CD4-positive, alpha-beta T cell (primary cell): ENCODE measurements around the gene QDPR. TPM values are rescaled to one million over a fixed set of nuclear protein-coding genes. Genes with fewer than 3 reads are reported as not detected.

ENCODE experiments used
- ATAC-seq: fragments of 200-7000 bp; cut with Tn5 transposase; one replicate; pipeline ENCODE4 v1.10.0; 2022; ENCODE audit warnings: mild to moderate bottlenecking; ENCODE audit not compliant: poor library complexity
- CTCF ChIA-PET: fragments of 350-600 bp; sonication (Branson Sonifier 250); formaldehyde crosslinking; loops from one replicate; lab custom pipeline; 2021; ENCODE audit warnings: antibody characterized with exemption, inconsistent platforms; lab: Charles Lee
- POLR2A ChIA-PET: fragments of 350-600 bp; sonication (Branson Sonifier 250); formaldehyde crosslinking; loops from one replicate; lab custom pipeline; 2021; ENCODE audit warnings: antibody characterized with exemption, inconsistent platforms; lab: Charles Lee
- DNase-seq, 14 experiments: peaks; one replicate each; pipeline ENCODE4 v3.0.0-alpha.2; 2013 to 2020; ENCODE audit warnings: mixed read lengths in 2 of 14
- H3K27ac ChIP-seq, 2 donors: one replicate each; pipeline versions ENCODE4 v1.5.1 to v1.7.0; 2013; ENCODE audit warnings: low read length in 2 of 2, low read depth in 1 of 2, mild to moderate bottlenecking in 1 of 2
- H3K27me3 ChIP-seq, 2 experiments: 1 replicate in 1 of 2; 2 replicates in 1 of 2; pipeline versions ENCODE4 v1.6.1 to v1.7.0; 2013; ENCODE audit warnings: low read length in 2 of 2, control low read depth in 1 of 2, mild to moderate bottlenecking in 1 of 2, moderate library complexity in 1 of 2; ENCODE audit not compliant: insufficient read depth in 2 of 2, control insufficient read depth in 1 of 2
- H3K36me3 ChIP-seq: one replicate; pipeline ENCODE4 v1.6.1; 2013; ENCODE audit warnings: low read length, control low read depth; ENCODE audit not compliant: insufficient read depth
- H3K4me1 ChIP-seq: one replicate; pipeline ENCODE4 v1.6.1; 2013; ENCODE audit warnings: low read length, control low read depth; ENCODE audit not compliant: insufficient read depth
- H3K4me3 ChIP-seq: one replicate; pipeline ENCODE4 v1.5.1; 2013; ENCODE audit warnings: mild to moderate bottlenecking, low read length, moderate library complexity
- H3K9me3 ChIP-seq, 2 experiments: 1 replicate in 1 of 2; 2 replicates in 1 of 2; pipeline versions ENCODE4 v1.6.1 to v1.7.0; 2013; ENCODE audit warnings: low read length in 2 of 2, mild to moderate bottlenecking in 2 of 2, control low read depth in 1 of 2, moderate library complexity in 1 of 2; ENCODE audit not compliant: control insufficient read depth in 1 of 2, insufficient read depth in 1 of 2
- H3K27ac Mint-ChIP-seq: one replicate; pipeline ENCODE4 v1.8.0; 2020; ENCODE audit warnings: mixed read lengths
- H3K27me3 Mint-ChIP-seq: one replicate; pipeline ENCODE4 v1.8.0; 2021; ENCODE audit warnings: mixed read lengths
- H3K36me3 Mint-ChIP-seq: one replicate; pipeline ENCODE4 v1.8.0; 2021; ENCODE audit warnings: low read depth, mixed read lengths
- H3K4me1 Mint-ChIP-seq: one replicate; pipeline ENCODE4 v1.8.0; 2021; ENCODE audit warnings: low read depth, mixed read lengths
- H3K4me3 Mint-ChIP-seq: one replicate; pipeline ENCODE4 v1.8.0; 2020; ENCODE audit warnings: mild to moderate bottlenecking, mixed read lengths
- H3K9me3 Mint-ChIP-seq: one replicate; pipeline ENCODE4 v1.8.0; 2020; ENCODE audit warnings: mixed read lengths
- intact Hi-C, 2 experiments: fragments of 100-400 bp; cut with DNase I in 1 of 2; cut with micrococcal nuclease in 1 of 2; formaldehyde crosslinking; loops; one replicate each; pipeline versions ENCODE4 v1.15.1 to v1.9.0; 2023 to 2025; cut with DNase I, micrococcal nuclease
- total RNA-seq, 174 experiments: library from RNA in 2 of 174; stranded (reverse) in 2 of 174; gene quantifications; one replicate each; pipeline ENCODE4 v1.2.3 and lab custom pipeline; 2021 to 2026
- TF ChIP-seq, protein P1 (sequence below): fragments of 200-600 bp; IDR thresholded peaks from one replicate; pipeline ENCODE4 v1.8.0; 2022; ENCODE audit warnings: antibody characterized with exemption, mild to moderate bottlenecking

Gene QDPR
- total RNA-seq, 2 experiments from 2014 or later: 15.3 to 15.7 TPM

GRCh38 chr4:17437396-17437795 lies 74.5 kb downstream of the QDPR start:
- TF ChIP-seq, protein P1, sequence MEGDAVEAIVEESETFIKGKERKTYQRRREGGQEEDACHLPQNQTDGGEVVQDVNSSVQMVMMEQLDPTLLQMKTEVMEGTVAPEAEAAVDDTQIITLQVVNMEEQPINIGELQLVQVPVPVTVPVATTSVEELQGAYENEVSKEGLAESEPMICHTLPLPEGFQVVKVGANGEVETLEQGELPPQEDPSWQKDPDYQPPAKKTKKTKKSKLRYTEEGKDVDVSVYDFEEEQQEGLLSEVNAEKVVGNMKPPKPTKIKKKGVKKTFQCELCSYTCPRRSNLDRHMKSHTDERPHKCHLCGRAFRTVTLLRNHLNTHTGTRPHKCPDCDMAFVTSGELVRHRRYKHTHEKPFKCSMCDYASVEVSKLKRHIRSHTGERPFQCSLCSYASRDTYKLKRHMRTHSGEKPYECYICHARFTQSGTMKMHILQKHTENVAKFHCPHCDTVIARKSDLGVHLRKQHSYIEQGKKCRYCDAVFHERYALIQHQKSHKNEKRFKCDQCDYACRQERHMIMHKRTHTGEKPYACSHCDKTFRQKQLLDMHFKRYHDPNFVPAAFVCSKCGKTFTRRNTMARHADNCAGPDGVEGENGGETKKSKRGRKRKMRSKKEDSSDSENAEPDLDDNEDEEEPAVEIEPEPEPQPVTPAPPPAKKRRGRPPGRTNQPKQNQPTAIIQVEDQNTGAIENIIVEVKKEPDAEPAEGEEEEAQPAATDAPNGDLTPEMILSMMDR: no peak
- DNase-seq (no peak), ATAC-seq (no peak)
- no peak overlapping the region for H3K27ac Mint-ChIP-seq
- no peak overlapping the region for H3K4me3 Mint-ChIP-seq
- H3K36me3 Mint-ChIP-seq: no peaks in the 10 kb centered on the region
- intact Hi-C loops: no loop called here
- H3K9me3 ChIP-seq: peaks cover 0 to 12% of the 10 kb centered on the region in 2 experiments
- H3K4me1 ChIP-seq: no peaks in the 10 kb centered on the region
- H3K9me3 Mint-ChIP-seq: no peaks in the 10 kb centered on the region
- H3K27me3 Mint-ChIP-seq: no peaks in the 10 kb centered on the region
- H3K27me3 ChIP-seq: no peaks in the 10 kb centered on the region
- no peaks in the 10 kb centered on the region for H3K36me3 ChIP-seq
- no peaks in the 10 kb centered on the region for H3K4me1 Mint-ChIP-seq
- H3K4me3 ChIP-seq: no peak overlapping the region
- H3K27ac ChIP-seq: no peak overlapping the region
- POLR2A ChIA-PET: no interaction called here
- CTCF ChIA-PET: no interaction called here

DNA sequence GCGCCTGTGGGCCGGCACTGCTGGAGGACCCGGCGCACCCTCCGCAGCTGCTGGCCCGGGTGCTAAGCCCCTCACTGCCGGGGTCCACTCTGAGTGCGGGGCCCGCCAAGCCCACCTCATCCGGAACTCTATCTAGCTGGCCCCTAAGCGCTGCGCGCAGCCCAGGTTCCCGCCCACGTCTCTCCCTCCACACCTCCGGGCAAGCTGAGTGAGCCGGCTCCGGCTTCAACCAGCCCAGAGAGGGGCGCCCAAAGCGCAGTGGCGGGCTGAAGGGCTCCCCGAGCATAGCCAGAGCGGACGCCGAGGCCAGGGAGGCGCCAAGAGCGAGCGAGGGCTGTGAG lies 75.2 kb downstream of the QDPR start:
- Mint-ChIP-seq H3K4me1 (no peaks in the 10 kb centered on the region), H3K27me3 (no peaks in the 10 kb centered on the region), H3K4me3 (no peak overlapping the region), H3K9me3 (no peaks in the 10 kb centered on the region), H3K27ac (no peak overlapping the region), H3K36me3 (no peaks in the 10 kb centered on the region)
- H3K27me3 ChIP-seq: no peaks in the 10 kb centered on the region
- CTCF ChIA-PET: no interaction called here
- H3K27ac ChIP-seq: no peak overlapping the region
- no peaks in the 10 kb centered on the region for H3K36me3 ChIP-seq
- POLR2A ChIA-PET: no interaction called here
- intact Hi-C loops: no loop called here
- H3K4me1 ChIP-seq: no peaks in the 10 kb centered on the region
- H3K9me3 ChIP-seq: peaks cover 0 to 12% of the 10 kb centered on the region in 2 experiments
- TF ChIP-seq, protein P1: no peak
- H3K4me3 ChIP-seq: no peak overlapping the region
- DNase-seq (no peak), ATAC-seq (no peak)

Other genes with a start within 250 kb of the QDPR start
- gene CLRN2, start 3.1 kb upstream of the QDPR start, total RNA-seq: not detected
- gene LAP3, start 65.1 kb upstream of the QDPR start, total RNA-seq: 10 to 100 TPM; 61.6 TPM
- gene MED28, start 102.6 kb upstream of the QDPR start, total RNA-seq: 10 to 100 TPM; 50.5 to 64.7 TPM